Ascending aorta (tissue), 2 donors: Measurements from ENCODE around the gene NMB. TPM values are rescaled to one million over a fixed set of nuclear protein-coding genes. Genes with fewer than 3 reads are reported as not detected.

ENCODE experiments used
- DNase-seq, 2 donors: peaks; one replicate each; pipeline ENCODE4 v3.0.0-alpha.2; 2019; ENCODE audit warnings: low spot score in 2 of 2
- H3K27ac ChIP-seq, 2 donors: fragments of 200-600 bp; sonication (generic); one replicate each; pipeline ENCODE4 v1.5.1; 2016 to 2017; ENCODE audit warnings: mild to moderate bottlenecking in 1 of 2
- H3K27me3 ChIP-seq: fragments of 200-600 bp; sonication (generic); one replicate; pipeline ENCODE4 v1.5.1; 2017
- H3K36me3 ChIP-seq, 2 donors: fragments of 200-600 bp; sonication (generic); one replicate each; pipeline ENCODE4 v1.5.1; 2016
- H3K4me1 ChIP-seq, 2 donors: fragments of 200-600 bp; sonication (generic); one replicate each; pipeline ENCODE4 v1.5.1; 2016 to 2017; ENCODE audit warnings: mild to moderate bottlenecking in 1 of 2
- H3K4me3 ChIP-seq, 2 donors: fragments of 200-600 bp; sonication (generic); one replicate each; pipeline ENCODE4 v1.5.1; 2016 to 2017; ENCODE audit warnings: mild to moderate bottlenecking in 1 of 2
- H3K9me3 ChIP-seq, 2 donors: fragments of 200-600 bp; sonication (generic); one replicate each; pipeline ENCODE4 v1.5.1; 2016
- CTCF ChIP-seq, 3 experiments: fragments of 200-600 bp in 2 of 3; fragments of 450-650 bp in 1 of 3; sonication (generic) in 2 of 3; IDR thresholded peaks; one replicate each; pipeline ENCODE4 v1.5.1; 2016 to 2019; ENCODE audit warnings: antibody characterized with exemption in 3 of 3, mild to moderate bottlenecking in 1 of 3, moderate library complexity in 1 of 3
- intact Hi-C: fragments of 100-400 bp; cut with DNase I; formaldehyde crosslinking; loops from one replicate; pipeline ENCODE4 v1.15.1; 2023
- total RNA-seq: library from RNA; depleted of rRNA; stranded (reverse); fragments of >200 nt; gene quantifications from one replicate; pipeline ENCODE4 v1.1.0, GENCODE V29; 2016

The NMB gene
- total RNA-seq, 1 donor from 2014 or later: 18.8 TPM

- Histone ChIP-seq H3K27ac (no peak overlapping the region), H3K36me3 (peaks cover 20 to 40% of the 10 kb centered on the region in 2 donors), H3K4me3 (no peak overlapping the region), H3K27me3 (no peaks in the 10 kb centered on the region), H3K9me3 (peaks cover 14 to 20% of the 10 kb centered on the region in 2 donors), H3K4me1 (no peaks in the 10 kb centered on the region)
- no peak for TF ChIP-seq CTCF (IDR thresholded peaks at IDR 0.05)
- no peak for DNase-seq
- intact Hi-C loops: no loop called here
These were observed 33.6 kb downstream of the NMB start for GRCh38 chr15:84624359-84624758.

DNA sequence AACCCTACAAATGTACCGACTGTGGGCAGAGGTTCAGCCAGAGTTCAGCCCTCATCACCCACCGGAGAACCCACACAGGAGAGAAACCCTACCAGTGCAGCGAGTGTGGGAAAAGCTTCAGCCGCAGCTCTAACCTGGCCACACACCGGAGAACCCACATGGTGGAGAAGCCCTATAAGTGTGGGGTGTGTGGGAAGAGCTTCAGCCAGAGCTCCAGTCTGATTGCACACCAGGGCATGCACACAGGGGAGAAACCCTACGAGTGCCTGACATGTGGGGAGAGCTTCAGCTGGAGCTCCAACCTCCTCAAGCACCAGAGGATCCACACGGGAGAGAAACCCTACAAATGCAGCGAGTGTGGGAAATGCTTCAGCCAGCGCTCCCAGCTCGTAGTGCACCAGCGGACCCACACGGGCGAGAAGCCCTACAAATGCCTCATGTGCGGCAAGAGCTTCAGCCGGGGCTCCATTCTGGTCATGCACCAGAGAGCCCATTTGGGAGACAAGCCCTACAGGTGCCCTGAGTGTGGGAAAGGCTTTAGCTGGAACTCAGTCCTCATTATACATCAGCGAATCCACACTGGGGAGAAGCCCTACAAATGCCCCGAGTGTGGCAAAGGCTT lies 36.5 kb downstream of the NMB start:
- DNase-seq: no peak

DNA sequence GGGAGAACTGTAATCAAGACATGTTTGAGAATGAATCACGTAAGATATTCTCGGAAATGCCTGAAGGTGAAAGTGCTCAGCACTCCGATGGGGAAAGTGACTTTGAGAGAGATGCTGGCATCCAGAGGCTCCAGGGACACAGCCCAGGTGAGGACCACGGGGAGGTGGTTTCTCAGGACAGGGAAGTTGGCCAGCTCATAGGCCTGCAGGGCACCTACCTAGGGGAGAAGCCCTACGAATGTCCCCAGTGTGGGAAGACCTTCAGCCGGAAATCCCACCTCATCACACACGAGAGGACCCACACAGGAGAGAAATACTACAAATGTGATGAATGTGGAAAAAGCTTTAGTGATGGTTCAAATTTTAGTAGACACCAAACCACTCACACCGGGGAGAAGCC lies 37.4 kb downstream of the NMB start:
- H3K27me3 ChIP-seq: no peaks in the 10 kb centered on the region
- H3K9me3 ChIP-seq: peaks cover 14 to 20% of the 10 kb centered on the region in 2 donors
- H3K4me1 ChIP-seq: no peaks in the 10 kb centered on the region
- TF ChIP-seq CTCF (IDR thresholded peaks at IDR 0.05): no peak
- H3K27ac ChIP-seq: no peak overlapping the region
- no peak for DNase-seq
- peaks cover 20 to 32% of the 10 kb centered on the region in 2 donors for H3K36me3 ChIP-seq
- intact Hi-C loops: no loop called here
- no peak overlapping the region for H3K4me3 ChIP-seq

More for the DNA sequence above, 36.5 kb downstream of the NMB start:
- intact Hi-C loops: no loop called here
- H3K27ac ChIP-seq: no peak overlapping the region
- H3K27me3 ChIP-seq: no peaks in the 10 kb centered on the region
- H3K36me3 ChIP-seq: peaks cover 20 to 32% of the 10 kb centered on the region in 2 donors
- no peak for TF ChIP-seq CTCF (IDR thresholded peaks at IDR 0.05)
- no peak overlapping the region for H3K4me3 ChIP-seq
- H3K4me1 ChIP-seq: no peaks in the 10 kb centered on the region
- H3K9me3 ChIP-seq: peaks cover 14 to 20% of the 10 kb centered on the region in 2 donors

- peaks cover 5 to 8% of the 10 kb centered on the region in 2 donors for H3K36me3 ChIP-seq
- no peaks in the 10 kb centered on the region for H3K27me3 ChIP-seq
- no peak overlapping the region for H3K27ac ChIP-seq
- H3K9me3 ChIP-seq: peaks cover 9% of the 10 kb centered on the region in 2 donors
- DNase-seq: no peak
- H3K4me3 ChIP-seq: no peak overlapping the region
- intact Hi-C loops: no loop called here
- TF ChIP-seq CTCF (IDR thresholded peaks at IDR 0.05): no peak
- no peaks in the 10 kb centered on the region for H3K4me1 ChIP-seq
These were observed 41.8 kb downstream of the NMB start for GRCh38 chr15:84616235-84616634.

- Histone ChIP-seq H3K9me3 (no peaks in the 10 kb centered on the region), H3K27ac (no peak overlapping the region), H3K4me3 (no peak overlapping the region), H3K4me1 (no peaks in the 10 kb centered on the region), H3K27me3 (no peaks in the 10 kb centered on the region), H3K36me3 (no peaks in the 10 kb centered on the region)
- intact Hi-C loops: no loop called here
- TF ChIP-seq CTCF (IDR thresholded peaks at IDR 0.05): no peak
- DNase-seq: no peak
These were observed 46.4 kb downstream of the NMB start for GRCh38 chr15:84611631-84612030.
